Measurements from ENCODE around the gene ERICH6. TPM values are rescaled to one million over a fixed set of nuclear protein-coding genes. Genes with fewer than 3 reads are reported as not detected.

The ERICH6 gene
- total RNA-seq, 2 donors from 2014 or later = not detected

DNA sequence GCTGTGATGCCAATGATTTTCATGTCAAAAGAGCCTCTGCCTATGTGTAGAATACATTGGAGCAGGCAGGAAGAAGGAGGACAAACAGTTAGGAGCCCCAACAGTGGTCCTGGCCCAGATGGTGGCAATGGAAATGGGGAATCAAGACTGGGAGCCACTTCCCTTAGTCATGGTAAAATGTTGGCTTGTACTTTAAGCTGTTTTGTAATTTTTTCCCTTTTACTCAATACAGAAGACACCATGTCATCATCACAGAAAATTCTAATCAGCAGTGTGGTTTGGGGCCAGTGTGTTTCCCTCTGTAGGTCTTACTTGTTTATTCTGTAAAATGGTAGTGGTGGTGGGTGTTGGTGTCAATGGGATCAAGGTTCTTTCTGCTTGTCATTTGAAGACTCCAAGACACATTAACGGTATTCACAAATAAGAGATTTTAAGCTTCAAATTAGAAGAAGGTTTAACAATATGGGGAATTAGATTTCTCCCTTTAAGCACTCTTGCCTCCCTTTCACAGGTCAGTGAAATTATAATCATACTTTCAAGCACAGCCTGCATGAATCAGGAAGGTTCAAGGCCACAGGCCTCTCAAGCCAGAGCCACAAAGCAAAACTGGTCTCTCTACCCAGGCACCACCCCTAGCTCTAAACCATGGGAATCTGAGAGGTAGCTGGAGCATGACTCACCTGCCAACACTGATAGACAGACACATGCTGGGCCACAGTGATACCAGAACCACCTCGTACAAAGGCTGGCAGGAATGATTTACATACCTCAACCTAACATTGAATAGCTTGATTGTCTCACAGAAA, 34.4 kb upstream of the ERICH6 start:
- DNase-seq (ENCODE audit: low spot score) = no peak
- intact Hi-C loops (cut with DNase I) = no loop called here

DNA sequence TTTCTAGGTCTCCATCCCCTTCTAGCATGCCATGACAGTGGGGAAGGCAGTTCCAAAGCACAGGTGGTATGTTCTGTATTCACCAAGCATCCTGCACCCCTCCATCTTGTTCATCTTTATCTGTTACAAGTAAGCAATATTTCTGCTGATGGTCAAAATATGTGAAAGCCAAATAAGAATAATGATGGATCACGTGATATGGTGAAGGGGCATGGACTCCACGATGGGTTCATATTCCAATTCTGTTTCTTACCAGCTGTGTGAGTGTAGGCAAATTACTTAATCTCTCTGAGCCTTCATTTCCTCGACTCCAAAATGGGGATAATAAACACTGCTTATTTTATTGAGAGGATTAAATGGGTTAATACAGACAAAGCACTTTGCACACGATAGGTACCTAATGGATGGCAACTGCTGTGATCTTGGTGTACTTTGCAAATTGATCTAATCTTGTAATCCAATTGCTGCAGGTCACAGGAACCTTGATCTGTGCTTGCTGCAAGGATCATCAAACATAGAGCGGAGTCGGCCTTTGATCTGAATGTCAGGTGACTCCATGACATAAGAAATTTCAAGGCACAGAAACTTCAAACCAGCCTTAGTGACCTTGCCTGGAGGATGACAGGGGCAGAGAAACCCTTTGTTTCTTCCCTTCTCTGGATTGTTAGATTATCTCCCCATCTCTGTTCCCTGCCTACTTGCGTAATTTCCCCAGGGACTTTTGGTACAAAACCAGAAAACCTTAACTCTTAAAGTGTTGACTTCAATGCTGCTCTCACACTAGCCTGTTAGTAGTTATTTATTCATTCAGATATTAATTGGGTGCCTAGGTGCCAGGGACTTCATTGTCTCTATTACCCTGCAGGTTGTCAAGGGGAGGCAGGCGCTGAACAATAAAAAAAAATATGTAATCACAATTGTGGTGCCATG, 33.4 kb upstream of the ERICH6 start:
- intact Hi-C loops (cut with DNase I) = no loop called here
- no peak for DNase-seq (ENCODE audit: low spot score)

DNA sequence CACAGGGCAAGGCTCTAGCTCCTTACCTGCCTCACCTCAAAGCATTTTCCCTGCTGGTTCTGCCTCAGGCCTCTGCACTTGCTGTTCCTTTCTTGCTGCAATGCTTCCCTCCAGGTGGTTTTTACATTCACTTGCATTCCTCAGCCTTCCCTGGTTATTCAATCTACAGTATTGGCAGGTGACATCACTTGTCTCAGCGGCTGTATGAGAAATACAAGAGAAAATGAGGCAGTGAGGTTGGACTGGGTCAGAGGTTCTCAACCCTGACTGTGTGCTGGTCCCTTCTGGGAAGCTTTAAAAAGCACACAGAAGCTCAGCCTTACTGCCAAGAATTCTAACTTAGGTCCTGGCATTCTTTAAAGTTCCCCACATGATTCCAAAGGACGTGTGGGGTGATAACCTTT, 32.6 kb upstream of the ERICH6 start:
- intact Hi-C loops (cut with DNase I) = no loop called here
- no peak for DNase-seq (ENCODE audit: low spot score)

DNA sequence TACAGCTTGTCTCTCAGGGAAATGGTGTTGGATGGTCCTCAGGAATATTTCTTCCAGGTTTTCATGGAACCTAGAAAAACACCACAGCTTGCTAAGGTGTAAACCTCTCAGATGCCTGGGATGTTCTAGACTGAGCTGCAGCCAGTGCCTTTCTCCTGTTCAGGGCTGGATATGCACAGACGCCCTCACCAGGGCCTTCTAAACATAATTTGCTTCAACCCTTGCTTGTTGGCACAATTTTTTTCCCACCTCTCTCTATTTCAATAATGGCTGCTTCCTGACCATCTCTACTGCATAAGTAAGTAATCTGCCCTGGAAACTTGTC, 31.0 kb upstream of the ERICH6 start:
- DNase-seq (ENCODE audit: low spot score) = no peak
- intact Hi-C loops (cut with DNase I) = no loop called here

DNA sequence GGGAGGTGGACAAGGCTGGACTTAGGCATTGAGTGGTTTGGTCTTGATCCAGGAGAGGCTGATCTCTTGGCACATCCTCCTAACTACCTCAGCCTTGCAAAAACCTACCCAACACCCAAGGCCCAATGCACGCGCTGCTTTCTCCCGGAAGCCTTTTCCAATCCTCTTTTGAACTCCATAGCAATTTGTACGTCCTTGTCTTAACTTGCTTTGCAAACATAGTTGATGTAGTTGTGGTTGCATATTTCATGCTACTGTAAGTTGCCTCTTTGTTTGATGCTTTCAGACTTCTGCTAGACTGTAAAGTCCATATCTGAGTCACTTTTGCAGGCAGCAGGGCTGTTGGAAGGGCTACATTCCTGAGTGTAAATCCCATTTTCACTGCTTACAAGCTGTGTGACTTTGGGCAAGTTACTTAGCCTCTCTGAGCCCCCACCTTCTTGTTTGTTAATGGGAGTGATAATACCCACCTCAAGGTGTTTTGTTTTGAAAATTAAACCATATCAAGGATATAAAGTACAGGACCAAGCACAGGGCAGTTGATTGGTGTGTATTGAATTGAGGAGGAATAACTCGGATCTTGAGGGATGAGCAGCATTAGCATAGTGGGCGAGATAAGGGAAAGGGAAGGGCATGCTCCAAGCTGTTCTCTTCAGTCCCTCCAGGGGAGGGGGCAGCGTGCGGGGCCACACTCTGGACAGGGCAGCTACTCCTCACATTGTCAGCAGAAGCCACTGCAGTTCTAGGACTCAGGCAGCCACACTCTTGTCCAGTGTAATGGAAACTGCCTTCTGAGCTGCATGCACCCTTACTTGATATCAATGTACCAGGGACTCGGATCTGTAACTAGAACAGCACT, 30.4 kb upstream of the ERICH6 start:
- no peak for DNase-seq (ENCODE audit: low spot score)
- intact Hi-C loops (cut with DNase I) = no loop called here

DNA sequence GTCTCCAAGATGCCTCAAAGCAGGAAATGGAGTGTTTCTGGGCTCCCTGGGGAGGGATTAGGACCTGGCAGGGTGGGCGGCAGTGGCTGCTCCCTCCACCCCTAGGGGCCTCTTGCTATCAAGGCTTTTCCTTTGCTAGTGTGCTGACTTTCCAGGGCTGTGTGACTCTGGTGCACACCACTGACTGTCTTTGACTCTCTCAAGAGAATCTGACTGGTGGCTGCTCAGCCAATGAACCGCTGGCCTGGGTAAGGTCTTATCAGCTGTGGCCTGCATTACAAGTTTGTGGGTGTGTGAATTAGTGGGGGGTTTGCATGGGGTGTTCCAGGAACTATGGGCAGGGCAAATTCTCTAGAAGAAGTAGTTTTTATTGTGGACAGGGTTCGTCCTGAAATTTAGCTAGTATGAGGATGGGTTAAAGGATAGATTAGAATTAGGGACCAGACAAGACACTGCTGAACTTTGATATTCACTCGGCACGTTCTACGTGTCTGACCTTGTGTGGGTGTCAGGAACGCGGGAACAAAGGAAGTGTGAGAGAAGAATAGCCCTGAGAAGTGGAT, 29.7 kb upstream of the ERICH6 start:
- intact Hi-C loops (cut with DNase I) = no loop called here

DNA sequence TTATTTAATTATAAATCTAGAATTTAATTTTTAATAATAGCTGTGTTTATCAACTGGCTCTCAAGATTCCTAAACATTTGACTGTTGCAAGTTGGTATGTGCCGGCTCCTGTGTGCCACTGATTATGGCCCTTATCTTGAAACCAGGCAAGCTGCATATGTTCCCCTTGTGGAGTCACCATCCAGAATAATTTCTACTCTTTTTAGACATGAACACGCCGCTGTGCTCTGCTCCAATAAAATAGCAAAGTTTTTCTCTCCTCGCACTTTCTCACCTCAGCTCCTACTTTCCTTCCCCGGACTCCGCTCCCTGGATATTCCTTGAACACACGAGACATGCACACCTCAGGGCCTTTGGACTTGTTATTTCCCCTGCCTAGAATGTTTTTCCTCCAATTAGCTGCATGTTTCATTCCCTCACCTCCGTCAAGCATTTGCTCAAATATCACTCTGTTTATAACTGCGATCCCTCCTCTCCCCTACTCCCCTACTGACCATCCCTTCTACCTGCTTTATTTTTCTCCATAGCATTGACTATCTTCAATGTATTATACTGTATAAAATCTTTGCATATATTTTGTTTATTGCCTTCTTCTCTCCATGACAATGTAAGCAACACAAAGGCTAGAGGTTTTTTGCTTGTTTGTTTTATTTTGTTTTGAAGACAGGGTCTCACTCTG, 26.1 kb upstream of the ERICH6 start:
- intact Hi-C loops (cut with DNase I) = loop anchor here in 1 of 2 donors (10.0 kb wide), 1 partner anchor 135 kb away; no protein-coding TSS in a partner anchor

More for the DNA sequence above, 29.7 kb upstream of the ERICH6 start:
- no peak for DNase-seq (ENCODE audit: low spot score)

DNA sequence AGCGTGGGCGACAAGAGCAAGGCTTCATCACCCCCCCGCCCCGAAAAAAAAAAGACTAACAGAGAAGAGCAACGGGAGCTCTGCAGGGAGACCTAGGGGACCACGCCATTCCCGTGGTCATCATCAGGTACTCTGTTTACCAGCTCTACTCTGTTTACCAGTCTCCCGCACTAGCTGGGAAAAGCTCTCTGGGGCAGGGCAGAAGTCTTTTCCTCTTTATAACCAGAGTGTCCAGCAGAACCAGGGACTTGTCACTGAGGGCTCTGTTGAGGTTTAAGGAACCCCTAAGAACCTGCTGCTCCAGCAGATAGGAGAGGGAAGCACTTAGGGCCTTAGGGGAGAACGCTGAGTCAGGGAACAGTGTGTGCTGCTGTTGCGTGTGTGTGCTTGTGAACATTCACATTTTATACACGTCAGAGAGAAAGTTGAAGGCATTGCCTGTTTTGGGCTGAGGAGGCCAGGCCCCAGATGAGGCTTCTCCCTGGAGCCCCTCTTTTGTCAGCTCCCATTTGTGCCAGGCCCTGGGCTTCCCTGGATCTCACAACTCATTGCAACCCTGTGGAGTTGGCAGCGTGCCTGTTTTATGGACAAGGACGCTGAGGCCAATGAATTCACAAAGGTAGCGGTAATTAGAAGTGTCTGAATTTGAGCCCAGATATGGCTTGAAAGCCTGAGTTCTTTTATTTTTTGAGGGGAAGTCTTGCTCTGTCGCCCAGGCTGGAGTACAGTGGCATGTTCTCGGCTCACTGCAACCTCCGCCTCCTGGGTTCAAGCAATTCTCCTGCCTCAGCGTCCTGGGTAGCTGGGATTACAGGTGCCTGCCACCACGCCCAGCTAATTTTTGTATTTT, 24.2 kb upstream of the ERICH6 start:
- no peak for DNase-seq (ENCODE audit: low spot score)
- intact Hi-C loops (cut with DNase I) = loop anchor here in 1 of 2 donors (10.0 kb wide), 1 partner anchor 137 kb away; no protein-coding TSS in a partner anchor

More for the DNA sequence above, 26.1 kb upstream of the ERICH6 start:
- no peak for DNase-seq (ENCODE audit: low spot score)

DNA sequence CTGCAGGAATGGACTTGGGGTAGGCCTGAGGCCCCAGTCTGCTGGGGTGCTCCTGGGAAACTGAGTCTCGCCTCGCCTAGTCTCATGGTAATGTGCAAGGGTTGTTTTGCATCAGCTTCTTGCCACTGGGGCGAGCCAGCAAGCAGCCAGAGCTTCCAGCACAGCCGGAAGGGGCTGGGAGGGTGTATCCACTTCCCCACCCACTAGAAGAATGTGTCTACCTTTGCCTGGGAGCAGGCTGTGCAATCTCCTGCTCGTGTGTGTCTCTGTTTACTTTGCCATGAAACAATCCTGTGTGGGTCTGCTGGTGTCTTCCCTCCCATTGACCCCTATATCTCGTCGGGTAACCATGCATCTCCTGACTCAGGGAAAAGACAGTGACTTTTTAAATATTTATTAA, 21.8 kb upstream of the ERICH6 start:
- no peak for DNase-seq (ENCODE audit: low spot score)
- intact Hi-C loops (cut with DNase I) = loop anchor here in 1 of 2 donors (2.0 to 10.0 kb wide), 2 partner anchors 61 to 139 kb away; no protein-coding TSS in a partner anchor

DNA sequence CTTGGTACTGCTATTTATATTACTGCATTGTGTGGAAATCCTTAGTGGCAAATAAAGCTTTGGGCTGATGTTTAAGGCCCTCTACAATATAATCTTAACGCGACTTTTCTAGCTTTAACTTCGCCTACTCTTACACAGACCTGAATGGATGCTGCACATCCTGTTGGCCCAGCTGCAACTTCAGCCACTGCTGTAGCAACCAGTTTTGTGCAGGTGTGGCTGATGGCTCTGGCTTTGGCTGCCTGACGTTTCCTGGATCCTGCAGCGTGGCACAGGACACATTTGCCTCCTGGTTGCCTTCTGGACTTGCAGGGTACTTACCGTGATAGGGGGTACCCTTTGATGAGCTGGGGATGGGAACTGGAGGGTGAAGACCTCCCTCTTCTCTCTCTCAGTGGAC, 20.2 kb upstream of the ERICH6 start:
- intact Hi-C loops (cut with DNase I) = loop anchor here in 1 of 2 donors (2.0 to 10.0 kb wide), 3 partner anchors 53 to 141 kb away; no protein-coding TSS in a partner anchor
- no peak for DNase-seq (ENCODE audit: low spot score)

DNA sequence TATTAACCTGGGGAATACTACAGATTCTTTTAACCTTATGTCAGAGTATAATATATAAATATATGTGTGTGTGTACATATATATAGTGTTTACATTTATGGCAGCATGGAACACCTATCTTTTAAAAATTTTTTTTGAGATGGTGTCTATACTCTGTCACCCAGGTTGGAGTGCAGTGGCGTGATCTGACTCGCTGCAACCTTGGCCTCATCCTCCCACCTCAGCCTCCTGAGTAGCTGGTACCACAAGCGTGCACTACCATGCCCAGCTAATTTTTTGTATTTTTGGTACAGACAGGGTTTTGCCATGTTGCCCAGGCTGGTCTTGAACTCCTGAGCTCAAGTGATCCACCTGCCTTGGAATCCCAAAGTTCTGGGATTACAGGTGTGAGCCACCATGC, 18.5 kb upstream of the ERICH6 start:
- intact Hi-C loops (cut with DNase I) = loop anchor here in 1 of 2 donors (5.0 to 10.0 kb wide), 2 partner anchors 55 to 143 kb away; no protein-coding TSS in a partner anchor
- no peak for DNase-seq (ENCODE audit: low spot score)

DNA sequence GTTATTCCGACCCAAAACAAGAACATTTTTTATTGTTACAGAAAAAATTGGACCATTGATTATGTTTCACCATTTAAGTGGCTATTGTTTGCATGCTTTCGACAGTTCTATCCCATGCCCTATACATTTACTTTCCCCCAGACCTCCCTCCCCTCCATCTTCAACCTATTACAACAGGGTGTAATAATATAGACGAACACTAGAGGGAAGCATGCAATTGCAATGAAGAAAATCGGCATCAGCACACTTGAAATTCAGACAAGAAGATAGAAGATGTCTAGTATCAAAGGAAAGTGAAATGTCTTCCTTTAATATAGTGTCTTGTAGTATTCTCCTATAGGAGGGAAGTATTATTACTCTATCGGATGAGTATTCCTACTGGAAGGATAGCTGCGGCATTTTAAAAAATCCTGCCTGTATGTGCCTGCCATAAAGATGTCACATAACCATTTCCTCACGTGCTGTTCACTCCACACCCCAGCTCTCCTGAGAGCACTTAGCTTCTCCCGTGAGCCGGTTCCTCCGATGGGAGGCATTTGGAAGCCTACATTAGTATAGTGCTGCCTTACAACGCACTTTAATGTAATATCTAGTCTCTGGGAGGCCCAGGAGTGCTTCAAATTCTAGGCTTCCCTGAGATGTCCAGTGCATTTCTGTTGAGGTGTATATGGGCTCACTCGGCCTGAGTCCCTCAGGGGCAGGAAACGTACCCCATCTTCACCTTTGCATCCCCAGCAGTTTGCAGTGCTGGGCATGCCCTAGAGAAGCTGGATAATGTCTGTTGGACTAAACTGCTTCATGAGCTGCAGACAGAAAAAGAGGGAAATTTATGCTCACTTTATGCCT, 17.8 kb upstream of the ERICH6 start:
- intact Hi-C loops (cut with DNase I) = loop anchor here in 1 of 2 donors (5.0 to 10.0 kb wide), 2 partner anchors 56 to 143 kb away; no protein-coding TSS in a partner anchor
- no peak for DNase-seq (ENCODE audit: low spot score)

DNA sequence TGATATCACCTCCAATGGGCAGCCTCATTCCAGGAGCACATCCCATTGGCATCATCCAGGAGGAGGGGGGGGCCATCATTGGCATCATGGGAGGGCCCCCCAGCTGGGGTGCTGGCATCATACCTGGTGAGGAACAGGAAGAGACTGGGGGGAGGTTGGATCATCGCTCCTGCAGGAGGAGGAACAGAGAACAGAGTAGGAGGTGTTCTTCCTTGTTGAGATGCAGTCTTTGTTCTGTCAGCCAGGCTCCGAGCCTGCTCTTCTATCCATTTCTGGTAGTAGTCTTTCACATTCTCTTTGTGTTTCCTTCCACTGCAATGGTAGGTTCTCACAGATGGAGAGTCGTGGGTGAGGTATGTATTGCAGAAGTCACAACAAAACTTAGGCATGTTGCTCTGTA, 16.7 kb upstream of the ERICH6 start:
- intact Hi-C loops (cut with DNase I) = loop anchor here in 1 of 2 donors (5.0 to 10.0 kb wide), 2 partner anchors 57 to 144 kb away; no protein-coding TSS in a partner anchor
- no peak for DNase-seq (ENCODE audit: low spot score)

DNA sequence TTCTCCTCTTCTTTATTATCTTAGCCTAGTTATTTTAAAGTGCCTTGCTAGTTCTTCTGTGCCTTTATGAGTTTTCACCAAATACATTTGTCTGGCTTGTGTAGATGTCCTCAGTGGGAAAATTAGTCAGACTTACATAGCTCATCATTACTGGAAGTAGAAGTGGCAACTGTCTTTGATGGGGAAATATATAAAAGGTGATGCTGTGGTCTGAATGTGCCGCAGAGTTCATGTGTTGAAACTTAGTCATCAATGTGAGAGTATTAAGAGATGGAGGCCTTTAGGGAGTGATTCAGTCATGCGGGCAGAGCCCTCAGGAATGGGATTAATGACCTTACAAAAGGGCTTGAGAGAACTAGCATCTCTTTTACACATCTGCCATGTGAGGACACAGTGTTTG, 6.4 kb upstream of the ERICH6 start:
- intact Hi-C loops (cut with DNase I) = loop anchor here in 1 of 2 donors (10.0 kb wide), 1 partner anchor 155 kb away; no protein-coding TSS in a partner anchor

DNA sequence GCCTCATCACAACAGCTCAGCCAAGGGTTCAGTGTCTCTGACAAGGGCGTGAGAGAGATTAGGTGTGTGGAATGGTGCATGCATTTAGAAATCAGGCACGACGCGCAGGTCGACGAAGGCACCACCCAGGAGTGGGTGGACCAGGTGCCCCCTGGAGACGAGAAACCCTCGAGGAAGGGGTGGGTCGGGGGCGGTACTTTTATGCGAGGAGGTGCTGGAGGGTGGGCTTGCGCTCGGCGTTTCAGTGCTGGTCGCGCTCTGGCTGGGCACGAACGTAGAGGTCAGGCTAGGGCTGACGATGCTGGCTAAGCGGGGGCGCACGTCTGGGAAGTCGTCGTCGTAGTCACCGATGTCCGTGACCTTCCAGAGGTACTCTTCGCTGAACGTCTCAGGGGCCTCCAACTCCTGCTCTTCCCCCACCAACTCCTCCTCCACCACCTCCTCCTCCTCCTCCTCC, 393 bp downstream of the ERICH6 start:
- DNase-seq (ENCODE audit: low spot score) = peak; percentile 87
- intact Hi-C loops (cut with DNase I) = no loop called here

More for the DNA sequence above, 6.4 kb upstream of the ERICH6 start:
- DNase-seq (ENCODE audit: low spot score) = no peak

DNA sequence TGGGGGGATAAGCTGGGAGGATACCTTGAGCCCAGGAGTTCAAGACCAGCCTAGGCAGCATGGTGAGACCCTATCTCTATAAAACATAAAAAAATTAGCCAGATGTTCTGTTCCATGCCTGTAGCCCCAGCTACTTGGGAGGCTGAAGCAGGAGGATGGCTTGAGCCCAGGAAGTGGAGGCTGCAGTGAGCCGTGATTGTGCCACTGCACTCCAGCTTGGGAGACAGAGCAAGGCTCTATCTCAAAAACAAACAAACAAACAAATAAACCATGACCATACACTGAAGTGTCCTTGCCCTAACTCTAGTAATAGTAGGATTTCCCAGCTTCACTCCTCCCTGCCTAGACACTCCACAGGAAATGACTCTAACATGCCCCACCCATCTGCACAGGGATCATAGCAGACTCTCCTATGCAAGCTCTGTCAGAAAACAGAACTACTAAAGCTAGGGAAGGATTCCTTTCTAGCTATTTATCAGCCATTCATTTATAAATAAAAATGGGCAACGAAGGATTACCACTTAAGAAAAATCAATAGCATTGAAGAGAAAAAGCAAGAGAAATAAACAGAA, 4.6 kb downstream of the ERICH6 start:
- DNase-seq (ENCODE audit: low spot score) = no peak
- intact Hi-C loops (cut with DNase I) = no loop called here
